Stimulated activated CD8-positive, alpha-beta memory T cell treated with anti-CD3 and anti-CD28 coated beads, Interleukin-2, amount 100 ng/mL, for 1 hour (primary cell): ENCODE results near the gene RABGAP1L.
"Not testable (repeated sequence)": the region's sequence is repeated elsewhere in the genome, so short reads cannot be mapped to it uniquely, and the experiment has no call there.

ENCODE experiments used
- DNase-seq, 2 donors: peaks; one replicate each; pipeline ENCODE4 v3.0.0-alpha.2; 2020; ENCODE audit warnings: low read depth in 2 of 2

RABGAP1L gene

DNA sequence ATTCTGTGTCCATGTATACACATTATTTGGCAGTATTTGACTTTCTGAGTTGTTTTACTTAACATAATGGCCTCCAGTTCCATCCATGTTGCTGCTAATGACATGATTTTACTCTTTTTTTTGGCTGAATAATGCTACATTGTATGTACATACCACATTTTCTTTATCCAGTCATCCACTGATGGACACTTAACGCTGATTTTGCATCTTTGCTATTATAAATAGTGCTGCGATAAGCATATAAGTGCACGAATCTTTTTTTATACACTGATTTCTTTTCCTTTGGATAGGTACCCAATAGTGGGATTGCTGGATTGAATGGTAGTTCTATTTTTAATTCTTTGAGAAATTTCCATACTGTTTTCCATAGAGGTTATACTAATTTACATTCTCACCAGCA lies 544.0 kb downstream of the RABGAP1L start:
- no peak for DNase-seq

DNA sequence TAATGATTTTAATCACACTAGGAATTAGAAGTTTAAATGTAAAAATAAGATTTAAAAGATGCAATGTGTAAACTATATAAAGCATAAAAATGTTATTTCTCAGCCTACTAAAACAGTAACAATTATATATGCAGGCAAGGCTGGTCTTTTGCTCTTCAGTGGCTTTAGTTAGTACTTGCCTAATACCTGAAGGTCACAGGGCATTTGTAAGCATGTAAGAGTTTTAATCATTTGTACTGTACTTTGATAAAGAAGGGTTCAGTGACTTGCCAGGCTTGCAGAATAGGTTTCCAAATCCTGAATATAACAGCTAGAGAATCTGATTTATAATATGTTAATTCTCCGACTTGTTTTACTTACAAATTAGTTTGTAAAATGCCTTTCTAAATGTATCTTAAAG lies 545.0 kb downstream of the RABGAP1L start:
- DNase-seq: no peak

DNA sequence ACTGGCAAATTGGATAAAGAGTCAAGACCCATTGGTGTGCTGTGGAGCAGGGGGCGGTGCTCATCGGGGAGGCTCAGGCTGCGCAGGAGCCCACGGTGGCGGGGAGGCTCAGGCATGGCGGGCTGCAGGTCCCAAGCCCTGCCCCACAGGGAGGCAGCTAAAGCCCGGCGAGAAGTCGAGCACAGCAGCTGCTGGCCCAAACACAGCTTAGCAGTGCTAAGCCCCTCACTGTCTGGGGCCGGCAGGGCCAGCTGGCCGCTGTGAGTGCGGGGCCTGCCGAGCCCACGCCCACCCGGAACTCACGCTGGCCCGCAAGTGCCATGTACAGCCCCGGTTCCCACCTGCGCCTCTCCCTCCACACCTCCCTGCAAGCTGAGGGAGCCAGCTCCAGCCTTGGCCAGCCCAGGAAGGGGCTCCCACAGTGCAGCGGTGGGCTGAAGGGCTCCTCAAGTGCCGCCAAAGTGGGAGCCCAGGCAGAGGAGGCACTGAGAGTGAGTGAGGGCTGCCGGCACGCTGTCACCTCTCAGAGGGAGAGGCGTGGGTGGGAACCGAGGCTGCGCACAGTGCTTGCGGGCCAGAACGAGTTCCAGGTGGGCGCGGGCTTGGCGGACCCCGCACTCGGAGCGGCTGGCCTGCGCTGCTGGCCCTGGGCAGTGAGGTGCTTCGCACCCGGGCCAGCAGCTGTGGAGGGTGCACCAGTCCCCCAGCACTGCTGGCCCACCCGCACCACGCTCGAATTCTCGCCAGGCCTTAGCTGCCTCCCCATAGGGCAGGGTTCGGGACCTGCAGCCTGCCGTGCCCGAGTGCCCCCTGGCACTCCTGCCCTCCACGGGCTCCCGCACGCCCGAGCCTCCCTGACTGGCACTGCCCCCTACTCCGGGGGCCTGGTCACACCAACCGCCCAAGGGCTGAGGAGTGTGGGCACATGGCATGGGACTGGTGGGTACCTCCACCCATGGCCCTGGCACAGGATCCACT lies 551.8 kb downstream of the RABGAP1L start:
- DNase-seq: no peak

DNA sequence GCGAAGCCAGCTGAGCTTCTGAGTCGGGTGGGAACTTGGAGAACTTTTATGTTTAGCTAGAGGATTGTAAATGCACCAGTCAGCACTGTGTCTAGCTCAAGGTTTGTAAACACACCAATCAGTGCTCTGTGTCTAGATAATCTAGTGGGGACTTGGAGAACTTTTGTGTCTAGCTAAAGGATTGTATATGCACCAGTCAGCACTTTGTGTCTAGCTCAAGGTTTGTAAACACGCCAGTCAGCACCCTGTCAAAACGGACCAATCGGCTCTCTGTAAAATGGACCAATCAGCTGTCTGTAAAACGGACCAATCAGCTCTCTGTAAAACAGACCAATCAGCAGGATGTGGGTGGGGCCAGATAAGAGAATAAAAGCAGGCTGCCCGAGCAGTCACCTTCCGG lies 552.5 kb downstream of the RABGAP1L start:
- DNase-seq: not testable (repeated sequence)

DNA sequence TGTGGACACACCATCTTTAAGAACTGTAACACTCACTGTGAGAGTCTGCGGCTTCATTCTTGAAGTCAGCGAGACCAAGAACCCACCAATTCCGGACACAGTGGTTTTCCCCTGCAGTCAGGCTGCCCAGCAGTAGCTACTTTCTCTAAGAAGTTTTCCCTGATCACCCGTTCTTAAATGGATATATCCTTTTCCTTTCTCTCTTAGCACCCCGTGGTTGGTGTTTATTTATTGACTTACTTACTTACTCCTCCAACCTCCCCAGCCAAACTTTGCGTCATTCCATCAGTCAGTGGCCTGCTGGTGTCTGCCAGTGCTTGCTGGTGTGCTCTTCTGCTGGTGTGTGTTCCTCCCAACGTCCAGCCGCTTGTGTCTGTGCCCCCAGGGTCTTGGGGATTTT lies 553.2 kb downstream of the RABGAP1L start:
- DNase-seq: no peak

DNA sequence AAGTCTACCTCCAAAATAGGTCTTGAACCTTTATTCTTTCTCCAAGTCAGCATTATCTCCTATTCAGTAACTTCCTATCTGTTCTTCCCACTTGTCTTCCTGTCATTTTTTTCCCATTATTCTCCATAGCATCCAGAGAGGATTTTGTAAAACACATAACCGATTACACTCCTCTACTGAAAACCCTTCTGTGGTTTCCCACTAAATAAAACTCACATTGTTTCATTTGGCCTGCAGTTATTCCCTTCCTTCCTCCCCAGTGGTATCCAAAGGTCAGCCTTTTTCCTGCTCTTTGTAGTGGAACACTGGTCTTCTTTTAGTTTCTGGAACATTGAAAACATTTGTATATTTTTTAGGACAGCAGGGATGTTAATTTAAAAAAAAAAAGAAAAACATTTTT lies 554.5 kb downstream of the RABGAP1L start:
- DNase-seq: no peak

DNA sequence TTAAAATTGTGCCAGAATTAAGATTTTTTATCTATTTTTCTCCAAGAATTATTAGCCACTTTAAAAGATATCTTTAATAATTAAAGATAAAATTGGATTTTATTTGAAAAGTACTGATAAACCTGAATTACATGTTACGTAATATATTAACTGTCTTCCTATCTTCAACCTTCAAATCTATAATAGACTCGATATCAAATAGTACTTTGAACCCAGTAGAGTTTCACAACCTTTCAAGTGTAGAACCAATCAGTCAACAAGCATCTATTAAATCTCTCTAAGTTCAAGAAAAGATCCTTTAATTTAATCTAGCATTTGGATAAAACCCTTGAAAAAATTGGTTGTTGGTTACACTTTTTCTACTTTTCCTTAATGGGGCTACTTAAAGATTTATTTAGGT lies 559.9 kb downstream of the RABGAP1L start:
- no peak for DNase-seq

DNA sequence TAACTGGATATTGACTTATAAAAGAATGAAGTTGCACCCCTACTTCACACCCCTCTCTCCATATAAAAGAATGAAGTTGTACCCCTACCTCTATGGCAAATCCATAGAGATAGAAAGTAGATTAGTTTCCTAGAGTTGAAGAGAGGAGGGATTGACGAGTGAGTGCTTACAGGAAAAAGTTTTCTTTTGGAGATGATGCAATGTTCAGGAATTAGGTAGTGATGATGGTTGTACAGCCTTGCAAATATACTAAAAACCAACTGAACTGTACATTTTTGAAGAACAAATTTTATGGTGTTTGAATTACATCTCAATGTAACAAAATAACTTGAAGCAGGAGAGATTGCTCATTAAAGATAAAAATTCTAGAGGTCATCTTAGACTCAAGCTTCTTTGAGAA lies 561.3 kb downstream of the RABGAP1L start:
- no peak for DNase-seq

DNA sequence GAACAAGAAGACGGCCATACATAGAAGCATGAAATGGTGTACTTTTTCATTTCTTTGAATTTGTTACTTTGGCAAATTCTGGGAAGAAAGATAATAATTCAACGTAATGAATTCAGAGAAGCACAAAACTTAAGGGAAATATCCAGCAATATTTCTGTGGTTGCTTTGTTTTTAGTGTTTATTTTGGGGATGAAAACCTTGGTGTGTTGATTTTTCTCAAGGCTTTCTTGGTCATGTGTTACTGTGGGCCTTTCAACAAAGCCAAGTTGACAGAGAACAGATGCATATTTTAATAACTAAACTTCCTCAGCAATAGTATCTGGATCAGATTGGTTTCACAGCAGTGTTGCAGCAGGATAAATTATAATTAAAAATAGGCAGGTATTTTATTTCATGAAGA lies 561.9 kb downstream of the RABGAP1L start:
- DNase-seq: no peak

DNA sequence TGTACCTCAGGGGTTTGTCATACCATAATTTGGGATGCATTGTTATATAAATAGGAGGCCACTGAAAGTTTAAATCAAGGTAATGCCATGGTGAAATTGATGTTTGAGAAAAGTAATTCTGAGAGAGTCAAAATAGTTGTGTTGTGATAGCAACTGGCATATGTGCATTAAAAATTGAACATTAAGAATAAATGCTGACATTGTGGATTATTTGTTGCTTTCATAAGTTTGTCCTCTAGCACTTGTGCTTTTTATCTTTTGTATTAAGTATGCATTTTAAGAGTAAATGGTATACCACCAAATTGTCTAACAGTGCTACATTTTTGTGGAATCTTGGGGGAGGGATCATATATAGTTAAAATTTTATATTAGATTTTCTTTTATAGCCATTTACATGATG lies 564.5 kb downstream of the RABGAP1L start:
- DNase-seq: no peak

DNA sequence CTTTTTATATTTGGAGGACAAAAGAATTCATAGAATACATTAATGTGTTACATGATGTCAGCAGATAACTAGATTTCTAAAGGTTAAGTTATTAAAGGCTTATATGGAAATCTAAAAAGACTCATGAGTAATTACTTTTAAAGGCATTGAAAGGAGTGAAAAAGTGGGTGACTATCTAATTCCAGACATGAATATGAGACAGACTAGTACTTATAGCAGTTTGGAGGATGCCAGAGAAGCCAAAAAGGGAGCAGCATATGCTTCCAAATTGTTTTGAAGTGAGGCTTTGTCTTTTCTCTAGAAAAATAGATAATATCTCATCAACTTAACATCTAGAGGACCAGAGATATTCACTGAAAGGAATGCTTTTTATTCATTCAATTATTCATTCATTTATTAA lies 564.9 kb downstream of the RABGAP1L start:
- no peak for DNase-seq

DNA sequence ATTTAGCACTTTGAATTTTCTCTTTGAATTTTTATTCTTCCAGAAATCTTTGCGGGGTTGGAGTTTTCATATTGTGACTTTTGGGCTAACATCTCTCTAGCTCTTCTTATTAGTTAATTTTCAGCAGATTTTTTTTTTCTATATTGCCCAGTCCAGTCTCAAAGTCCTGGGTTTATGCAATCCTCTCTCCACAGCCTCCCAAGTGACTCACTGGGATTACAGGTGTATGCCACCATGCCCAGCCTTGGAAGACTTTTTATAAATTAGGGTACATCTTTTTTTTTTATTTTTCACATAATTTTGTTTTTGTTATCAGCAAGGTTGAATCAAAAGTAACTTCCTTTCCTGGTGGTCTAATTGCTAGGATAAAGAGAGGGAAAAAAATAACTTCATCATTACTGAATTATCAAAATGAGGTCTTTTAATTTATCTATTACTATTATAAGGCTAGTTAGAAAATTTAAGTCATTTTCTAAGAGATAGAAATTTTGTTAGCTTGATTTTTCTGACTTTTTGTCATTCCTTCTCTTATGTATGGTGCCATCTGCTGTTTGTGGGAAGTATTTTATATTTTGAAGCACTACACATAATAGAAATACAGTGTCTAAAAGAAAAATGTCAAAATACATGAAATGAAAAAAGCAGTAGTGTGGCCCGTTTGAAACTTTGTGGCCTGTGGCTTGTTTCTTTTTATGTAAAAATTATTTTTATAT lies 567.0 kb downstream of the RABGAP1L start:
- DNase-seq: no peak

DNA sequence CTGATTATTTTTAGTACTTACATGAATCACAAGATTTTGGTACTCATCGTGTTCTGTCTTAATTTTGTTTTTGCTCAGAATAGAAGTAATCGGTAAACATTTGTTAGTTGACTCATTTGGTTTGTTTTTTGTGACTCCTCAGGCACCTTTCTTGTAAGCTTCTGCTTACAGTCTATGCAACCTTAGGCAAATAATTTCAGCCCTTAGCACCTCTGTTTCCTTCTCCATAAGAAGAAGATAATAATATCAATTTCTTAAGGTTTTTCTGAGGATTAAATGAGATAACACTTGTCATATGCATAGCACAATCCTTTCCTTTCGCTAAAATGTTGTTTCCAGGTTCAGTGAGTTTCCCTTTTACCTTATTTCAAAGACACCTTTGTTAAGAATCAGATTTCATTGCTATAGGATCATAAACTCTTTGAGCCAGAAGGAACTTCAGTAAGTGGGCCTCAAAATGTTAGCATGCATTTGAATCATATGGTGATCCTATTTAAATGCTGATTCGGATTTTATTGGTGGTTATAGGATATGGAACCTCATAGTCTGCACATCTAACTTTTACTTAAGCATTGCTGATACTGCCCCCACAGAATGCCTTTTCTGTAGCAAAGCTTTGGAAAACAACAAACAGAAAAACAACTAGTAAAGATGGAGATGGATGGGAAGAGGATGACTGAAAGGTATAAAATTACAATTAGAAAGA lies 567.7 kb downstream of the RABGAP1L start:
- no peak for DNase-seq

DNA sequence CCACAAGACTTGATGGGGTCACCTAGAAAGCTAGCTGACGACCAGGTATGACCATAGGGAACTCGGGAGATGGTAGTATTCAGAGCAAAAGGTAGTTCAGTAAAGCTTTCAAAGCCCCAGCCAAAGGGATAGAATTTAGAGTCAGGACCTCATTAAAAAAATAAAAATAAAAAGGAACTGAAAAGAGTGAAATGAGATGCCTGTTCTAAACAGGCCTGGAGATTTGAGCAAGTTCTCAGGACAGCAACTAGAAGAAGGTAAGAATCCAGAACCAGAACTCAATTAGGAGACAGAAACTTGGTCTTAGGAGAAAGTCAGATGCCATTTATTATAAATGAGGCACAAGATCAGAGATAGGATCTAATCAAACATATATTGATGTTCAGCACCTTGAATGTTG lies 575.0 kb downstream of the RABGAP1L start:
- DNase-seq: no peak

DNA sequence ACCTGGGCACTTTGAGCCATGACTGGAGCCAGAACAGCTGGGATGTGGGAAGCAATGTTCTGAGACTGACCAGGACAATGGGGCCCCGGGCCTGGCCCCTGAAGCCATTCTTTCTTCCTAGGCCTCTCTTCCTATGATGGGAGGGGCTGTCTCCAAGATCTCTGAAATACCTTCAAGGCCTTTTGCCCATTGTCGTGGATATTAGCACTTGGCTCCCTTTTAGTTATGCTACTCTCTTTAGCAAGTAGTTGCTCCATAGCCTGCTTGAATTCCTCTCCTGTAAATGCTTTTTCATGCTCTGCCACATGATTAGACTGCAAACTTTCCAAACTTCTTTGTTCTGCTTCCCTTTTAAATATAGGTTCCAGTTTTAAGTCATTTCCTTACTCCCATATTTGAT lies 577.5 kb downstream of the RABGAP1L start:
- no peak for DNase-seq

DNA sequence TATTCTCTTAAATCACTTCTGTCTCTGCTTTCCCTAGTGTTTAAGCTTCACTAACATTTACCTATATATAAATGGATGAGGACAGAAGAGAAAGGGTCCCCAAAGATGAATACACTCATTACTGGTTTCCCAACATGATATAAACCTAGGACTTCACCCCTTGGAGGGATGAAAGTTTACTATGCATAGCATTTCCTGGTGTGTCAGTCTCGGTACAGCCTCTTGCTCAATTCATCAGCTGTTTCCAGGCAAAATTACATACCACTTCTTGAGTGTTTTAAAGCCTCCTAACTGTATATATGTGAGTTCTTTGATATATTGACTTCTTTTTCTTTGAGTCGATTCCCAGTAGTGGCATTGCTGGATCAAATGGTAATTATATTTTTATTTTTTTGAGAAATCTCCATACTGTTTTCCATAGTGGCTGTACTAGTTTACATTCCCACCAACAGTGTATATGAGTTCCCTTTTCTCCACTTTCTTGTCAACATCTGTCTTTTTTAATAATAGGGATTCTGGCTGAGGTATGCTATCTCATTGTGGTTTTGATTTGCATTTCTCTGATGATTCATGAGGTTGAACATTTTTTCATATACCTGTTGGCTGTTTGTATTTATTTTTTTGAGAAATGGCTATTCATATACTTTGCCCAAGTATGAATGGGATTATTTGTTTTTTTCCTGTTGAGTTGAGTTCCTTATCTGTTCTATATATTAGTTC lies 581.1 kb downstream of the RABGAP1L start:
- DNase-seq: no peak

DNA sequence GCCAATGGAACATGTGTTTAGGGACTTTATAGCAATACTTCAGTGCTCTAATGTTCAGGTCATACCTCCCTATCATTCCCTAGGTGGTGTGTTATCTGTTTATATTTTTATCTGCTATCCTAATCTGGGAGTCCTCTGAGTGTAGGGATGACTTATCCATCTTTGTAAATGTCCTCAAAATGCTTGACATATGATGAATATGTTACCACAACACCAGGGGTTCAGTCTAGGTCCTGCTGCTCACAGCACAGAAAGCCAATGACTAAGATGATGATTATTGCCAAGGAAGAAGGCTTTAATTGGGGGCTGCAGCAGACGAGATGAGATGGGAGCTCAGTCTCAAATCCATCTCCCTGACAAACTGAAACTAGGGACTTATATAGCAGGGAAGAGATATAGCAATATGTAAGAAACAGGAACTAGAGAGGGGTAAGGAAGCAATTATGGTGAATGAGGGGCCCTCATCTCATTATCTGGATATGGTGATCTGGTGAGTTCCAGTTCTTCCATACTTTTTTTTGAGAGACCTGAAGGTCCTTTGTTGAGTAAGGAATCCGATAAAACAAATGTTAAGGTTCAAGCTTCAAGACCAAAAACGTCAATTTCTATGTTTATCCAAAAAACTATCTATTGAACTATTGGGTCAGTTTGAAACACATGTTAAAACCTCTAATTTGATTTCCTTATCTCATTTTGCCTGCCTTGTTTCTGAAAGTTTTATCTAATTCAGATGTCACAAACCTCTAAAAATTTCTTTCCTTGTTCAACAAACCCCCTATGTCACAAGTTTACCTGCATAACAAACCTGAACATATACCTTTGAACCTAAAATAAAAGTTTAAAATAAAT lies 583.7 kb downstream of the RABGAP1L start:
- no peak for DNase-seq

DNA sequence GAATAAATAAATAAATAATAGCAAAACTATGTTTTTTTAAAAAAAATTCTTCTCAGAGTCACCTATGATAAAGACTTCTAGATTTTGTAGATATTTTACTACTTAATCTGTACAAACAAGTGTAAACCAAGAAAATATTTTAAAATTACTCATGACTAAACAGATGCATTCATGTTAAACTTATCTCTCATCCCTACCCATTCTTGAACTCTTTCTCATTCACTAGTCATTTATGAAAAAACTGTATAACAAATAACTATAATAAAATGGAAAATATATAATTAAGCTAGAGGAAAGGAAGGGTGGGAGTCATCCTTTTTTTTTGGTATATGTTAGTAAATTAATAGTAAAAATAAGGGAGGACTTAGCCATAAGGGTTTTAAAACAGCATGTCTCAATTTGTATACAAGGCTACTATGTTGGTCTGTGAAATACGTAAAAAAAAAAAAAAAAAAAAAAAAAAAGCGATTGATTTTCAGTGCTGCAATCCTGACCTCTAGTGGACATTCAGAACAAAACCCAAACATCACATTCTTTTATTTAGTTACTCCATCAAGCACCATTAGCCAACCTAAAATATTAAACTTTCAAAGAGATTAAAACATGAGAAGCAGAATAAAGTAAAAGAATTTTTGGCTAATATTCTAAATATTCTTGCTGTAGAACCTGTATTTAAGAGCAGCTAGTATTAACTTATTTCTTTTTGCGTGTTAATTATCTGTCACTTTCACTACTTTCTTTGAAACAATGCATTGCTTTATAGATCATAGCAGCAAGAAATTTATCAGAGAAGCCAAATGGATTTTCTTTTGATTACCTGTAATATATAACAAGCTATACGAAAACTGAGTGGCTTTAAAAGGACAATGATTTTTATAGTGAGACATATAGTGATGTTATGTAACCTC lies 584.6 kb downstream of the RABGAP1L start:
- DNase-seq: no peak

DNA sequence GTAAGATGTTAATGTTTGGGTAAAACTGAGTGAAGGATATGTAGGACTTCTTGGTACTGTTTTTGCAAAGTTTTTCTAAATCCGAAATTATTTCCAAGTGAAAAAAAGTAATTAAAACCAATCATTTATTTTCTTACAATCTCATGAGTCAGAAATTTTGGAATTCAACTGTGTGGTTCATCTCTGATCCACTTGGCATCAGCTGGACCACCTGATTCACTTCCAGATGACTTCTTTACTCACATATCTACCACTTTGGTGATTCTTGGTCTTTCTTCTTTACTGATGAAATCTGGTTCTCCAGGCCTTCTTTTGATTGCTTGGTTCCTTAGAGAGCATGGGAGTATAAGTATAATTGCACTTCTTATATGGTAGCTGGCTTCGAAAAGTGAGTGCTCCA lies 585.6 kb downstream of the RABGAP1L start:
- DNase-seq: no peak
